AG04450 (cell line): Measurements from ENCODE around the gene MACO1. TPM values are rescaled to one million over a fixed set of nuclear protein-coding genes. Genes with fewer than 3 reads are reported as not detected.

Experiments
- CTCF ChIA-PET: fragments of 300-600, 350-600 bp; formaldehyde crosslinking; extraction: SDS; loops from one replicate; lab custom pipeline; 2022; ENCODE audit warnings: antibody characterized with exemption, inconsistent platforms; lab: Charles Lee
- POLR2A ChIA-PET: fragments of 350-600 bp; formaldehyde crosslinking; extraction: SDS; loops from one replicate; lab custom pipeline; 2021; ENCODE audit warnings: antibody characterized with exemption, inconsistent platforms; lab: Yijun Ruan, JAX
- DNase-seq: peaks from one replicate; pipeline ENCODE4 v3.0.0-alpha.2; 2011; ENCODE audit warnings: low read depth, low spot score
- H3K27ac ChIP-seq: one replicate; pipeline ENCODE4 v1.5.1; 2012; ENCODE audit warnings: low read depth, low read length, control low read depth
- H3K27me3 ChIP-seq: one replicate; pipeline ENCODE4 v1.6.0; 2012; ENCODE audit warnings: low read length; ENCODE audit not compliant: control insufficient read depth, insufficient read depth
- H3K4me3 ChIP-seq: 2 replicates; pipeline ENCODE4 v1.5.1; 2011; ENCODE audit warnings: mild to moderate bottlenecking, low read depth, low read length, control low read depth
- H3K9me3 ChIP-seq: 2 replicates; pipeline ENCODE4 v1.5.1; 2012; ENCODE audit warnings: low read length; ENCODE audit not compliant: control insufficient read depth, insufficient read depth
- CTCF ChIP-seq: IDR thresholded peaks from 2 replicates; pipeline ENCODE4 v1.5.1; 2011; ENCODE audit warnings: low read depth, low read length, control low read depth, inconsistent platforms
- polyA plus RNA-seq: library from polyadenylated mRNA; depleted of rRNA; stranded (reverse); fragments of >200 nt; gene quantifications from 2 replicates; pipeline ENCODE4 v1.2.3, GENCODE V29; 2011

Gene MACO1
- polyA plus RNA-seq, 1 experiment: 16.7 TPM

GRCh38 chr1:25517476-25518394, 87.0 kb downstream of the MACO1 start:
- POLR2A ChIA-PET: no interaction called here
- CTCF ChIA-PET: no interaction called here
- H3K9me3 ChIP-seq: peaks cover 8% of the 10 kb centered on the region; the same call in 1 of the 2 replicates

DNA sequence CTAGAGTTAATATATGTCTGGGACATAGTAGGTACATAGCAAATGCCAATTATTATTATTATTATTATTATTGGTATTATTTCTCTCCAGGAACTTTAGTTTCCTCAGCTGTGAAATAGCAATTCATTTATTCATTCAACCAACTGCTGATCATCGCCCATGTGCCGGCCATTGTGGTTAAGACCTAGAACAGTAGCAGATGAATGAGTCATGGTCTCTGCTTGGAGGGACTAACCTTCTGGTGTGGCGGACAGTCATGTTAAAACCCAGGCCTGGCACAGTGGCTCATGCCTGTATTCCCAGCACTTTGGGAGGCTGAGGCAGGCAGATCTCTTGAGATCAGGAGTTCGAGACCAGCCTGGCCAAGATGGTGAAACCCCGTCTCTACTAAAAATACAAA, 88.9 kb downstream of the MACO1 start:
- no peak overlapping the region for H3K27ac ChIP-seq
- H3K27me3 ChIP-seq: peaks cover 16% of the 10 kb centered on the region
- CTCF ChIA-PET: interaction anchor here (0.6 to 3.0 kb wide), 15 partner anchors 13 to 468 kb away, joined by 3 to 28 read pairs (median 6); no protein-coding TSS in a partner anchor
- TF ChIP-seq CTCF: no peak
- POLR2A ChIA-PET: interaction anchor here (0.6 kb wide), 1 partner anchor 287 kb away, joined by 3 read pairs; no protein-coding TSS in a partner anchor
- peaks cover 8% of the 10 kb centered on the region; the same call in 1 of the 2 replicates for H3K9me3 ChIP-seq
- no peak overlapping the region for H3K4me3 ChIP-seq
- DNase-seq: no peak

More at GRCh38 chr1:25517476-25518394, 87.0 kb downstream of the MACO1 start:
- no peak overlapping the region for H3K27ac ChIP-seq
- peaks cover 9% of the 10 kb centered on the region for H3K27me3 ChIP-seq
- no peak for TF ChIP-seq CTCF
- no peak overlapping the region for H3K4me3 ChIP-seq
- DNase-seq: no peak

DNA sequence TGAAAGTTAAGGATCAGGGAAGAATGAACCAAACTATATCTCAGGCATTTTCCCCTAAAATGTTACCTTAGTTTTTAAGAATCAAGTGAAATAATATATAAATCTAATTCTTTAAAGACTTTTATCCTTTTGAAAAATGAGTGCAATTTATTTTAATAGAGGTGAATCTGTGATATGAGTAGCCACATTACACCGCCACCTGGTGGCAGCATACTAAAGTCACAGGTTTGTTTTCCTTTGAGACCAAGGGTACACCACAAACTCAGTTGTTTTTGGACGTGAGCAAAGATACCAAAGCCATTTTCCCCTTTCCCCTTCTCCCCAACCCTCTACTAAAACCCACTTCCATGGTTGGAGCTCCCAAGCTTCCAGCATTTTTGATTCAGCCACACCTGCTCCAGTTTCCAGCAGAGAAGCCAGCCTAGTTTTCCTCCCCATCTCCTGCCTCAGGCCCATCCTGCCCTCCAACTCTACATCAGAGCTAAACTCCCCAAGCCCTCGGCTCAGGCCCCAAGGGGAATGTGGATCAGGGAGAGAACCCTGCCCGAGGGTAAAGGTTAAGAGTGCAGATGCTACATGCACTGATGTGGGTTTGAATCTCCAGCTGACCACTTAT, 89.9 kb downstream of the MACO1 start:
- Histone ChIP-seq H3K4me3 (no peak overlapping the region), H3K27me3 (peaks cover 25% of the 10 kb centered on the region), H3K9me3 (peaks cover 11% of the 10 kb centered on the region), H3K27ac (peak overlapping the region; percentile 11)
- TF ChIP-seq CTCF: peak; percentile 86
- ChIA-PET POLR2A (interaction anchor here (0.6 to 0.9 kb wide), 2 partner anchors 46 to 273 kb away, joined by 3 to 4 read pairs; partner anchors contain the start of gene RSRP1), CTCF (interaction anchor here (0.5 to 3.0 kb wide), 32 partner anchors 16 to 886 kb away, joined by 3 to 28 read pairs (median 4); partner anchors contain the start of genes LDLRAP1 and SYF2)
- peak; percentile 39 for DNase-seq

DNA sequence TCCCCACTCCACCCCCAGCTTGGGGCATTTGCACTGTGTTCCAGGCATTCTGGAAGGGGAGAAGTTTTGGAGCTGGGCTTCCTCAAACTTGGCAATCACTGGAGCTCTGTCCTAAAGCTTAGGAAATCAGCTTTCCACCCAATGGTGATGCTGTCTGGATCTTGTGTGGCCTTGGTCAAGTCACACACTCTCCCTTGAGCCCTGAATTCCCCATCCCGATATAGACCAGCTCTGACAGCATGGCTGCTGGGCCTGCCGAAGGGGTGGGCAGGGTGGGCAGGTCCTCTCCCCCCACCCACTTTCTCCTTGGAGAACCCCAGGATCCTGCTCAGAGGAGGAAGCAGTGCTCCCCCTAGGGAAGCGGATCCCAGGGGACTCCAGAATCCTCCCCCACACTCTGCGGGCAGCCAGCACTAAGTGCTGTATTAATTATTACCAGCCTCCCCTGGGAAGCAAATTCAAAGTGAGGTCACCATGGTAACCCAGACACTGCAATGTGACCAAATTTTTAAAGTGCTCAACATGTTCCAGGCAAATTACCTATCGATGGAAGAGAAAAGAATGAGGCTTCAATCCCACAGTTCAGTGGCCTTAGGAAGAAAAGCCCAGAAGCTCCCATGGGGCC, 91.4 kb downstream of the MACO1 start:
- TF ChIP-seq CTCF: no peak
- POLR2A ChIA-PET: no interaction called here
- DNase-seq: no peak
- Histone ChIP-seq H3K9me3 (peaks cover 15% of the 10 kb centered on the region), H3K27me3 (peaks cover 24% of the 10 kb centered on the region), H3K27ac (no peak overlapping the region), H3K4me3 (no peak overlapping the region)
- CTCF ChIA-PET: interaction anchor here (0.5 to 1.6 kb wide), 7 partner anchors 26 to 91 kb away, joined by 3 to 7 read pairs (median 3); no protein-coding TSS in a partner anchor
